ENCODE data around the gene PVR. TPM values are rescaled to one million over a fixed set of nuclear protein-coding genes. Genes with fewer than 3 reads are reported as not detected.

The PVR gene
- total and polyA plus RNA-seq, 4 donors, result 11.4 to 49.0 (median 32.1) TPM

- Histone ChIP-seq H3K9me3 (ENCODE audit: control insufficient read depth in 4 of 4, low read length in 3 of 4) (peaks cover 0 to 3% (median 0%) of the 10 kb centered on the region in 4 donors), H3K4me1 (ENCODE audit: control insufficient read depth in 4 of 4, insufficient read depth in 4 of 4, low read length in 3 of 4) (no peaks in the 10 kb centered on the region), H3K4me3 (ENCODE audit: low read depth in 1 of 3, low read length in 3 of 3) (no peak overlapping the region), H3K27me3 (ENCODE audit: control insufficient read depth in 4 of 4, insufficient read depth in 4 of 4, low read length in 3 of 4) (no peaks in the 10 kb centered on the region), H3K27ac (ENCODE audit: low read depth in 1 of 2, low read length in 2 of 2) (no peak overlapping the region), H3K9ac (ENCODE audit: low read depth in 1 of 2, low read length in 2 of 2) (no peak overlapping the region), H3K36me3 (ENCODE audit: control insufficient read depth in 4 of 4, insufficient read depth in 3 of 4, low read depth in 1 of 4, low read length in 3 of 4) (peaks cover 0 to 6% (median 4%) of the 10 kb centered on the region in 4 donors)
- 73% methylated on average over 14 of the region's 14 CpGs for WGBS
- TF ChIP-seq FOXA1 (IDR thresholded peaks at IDR 0.05) (no peak), NR2F2 (IDR thresholded peaks at IDR 0.05) (no peak), GABPA (IDR thresholded peaks at IDR 0.05 in 1 of 2, conservative IDR thresholded peaks at IDR 0.05 in 1 of 2) (no peak), CTCF (IDR thresholded peaks at IDR 0.05; ENCODE audit: low read depth, low read length, missing input control) (no peak), YY1 (IDR thresholded peaks at IDR 0.05) (no peak), HNF4A (conservative IDR thresholded peaks at IDR 0.05) (no peak), REST (IDR thresholded peaks at IDR 0.05) (no peak), HNF4G (IDR thresholded peaks at IDR 0.05) (no peak), EGR1 (IDR thresholded peaks at IDR 0.05; ENCODE audit: low read depth in 2 of 2) (no peak), SP1 (IDR thresholded peaks at IDR 0.05) (no peak), RAD21 (IDR thresholded peaks at IDR 0.05) (no peak)
- TF ChIP-seq, protein P1, sequence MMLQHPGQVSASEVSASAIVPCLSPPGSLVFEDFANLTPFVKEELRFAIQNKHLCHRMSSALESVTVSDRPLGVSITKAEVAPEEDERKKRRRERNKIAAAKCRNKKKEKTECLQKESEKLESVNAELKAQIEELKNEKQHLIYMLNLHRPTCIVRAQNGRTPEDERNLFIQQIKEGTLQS (IDR thresholded peaks at IDR 0.05), result no peak
- TF ChIP-seq, protein P2, sequence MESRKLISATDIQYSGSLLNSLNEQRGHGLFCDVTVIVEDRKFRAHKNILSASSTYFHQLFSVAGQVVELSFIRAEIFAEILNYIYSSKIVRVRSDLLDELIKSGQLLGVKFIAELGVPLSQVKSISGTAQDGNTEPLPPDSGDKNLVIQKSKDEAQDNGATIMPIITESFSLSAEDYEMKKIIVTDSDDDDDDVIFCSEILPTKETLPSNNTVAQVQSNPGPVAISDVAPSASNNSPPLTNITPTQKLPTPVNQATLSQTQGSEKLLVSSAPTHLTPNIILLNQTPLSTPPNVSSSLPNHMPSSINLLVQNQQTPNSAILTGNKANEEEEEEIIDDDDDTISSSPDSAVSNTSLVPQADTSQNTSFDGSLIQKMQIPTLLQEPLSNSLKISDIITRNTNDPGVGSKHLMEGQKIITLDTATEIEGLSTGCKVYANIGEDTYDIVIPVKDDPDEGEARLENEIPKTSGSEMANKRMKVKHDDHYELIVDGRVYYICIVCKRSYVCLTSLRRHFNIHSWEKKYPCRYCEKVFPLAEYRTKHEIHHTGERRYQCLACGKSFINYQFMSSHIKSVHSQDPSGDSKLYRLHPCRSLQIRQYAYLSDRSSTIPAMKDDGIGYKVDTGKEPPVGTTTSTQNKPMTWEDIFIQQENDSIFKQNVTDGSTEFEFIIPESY (IDR thresholded peaks at IDR 0.05), result no peak
- DNase-seq (ENCODE audit: low spot score), result no peak
Observed at GRCh38 chr19:44710483-44710882, 66.8 kb downstream of the PVR start.

DNA sequence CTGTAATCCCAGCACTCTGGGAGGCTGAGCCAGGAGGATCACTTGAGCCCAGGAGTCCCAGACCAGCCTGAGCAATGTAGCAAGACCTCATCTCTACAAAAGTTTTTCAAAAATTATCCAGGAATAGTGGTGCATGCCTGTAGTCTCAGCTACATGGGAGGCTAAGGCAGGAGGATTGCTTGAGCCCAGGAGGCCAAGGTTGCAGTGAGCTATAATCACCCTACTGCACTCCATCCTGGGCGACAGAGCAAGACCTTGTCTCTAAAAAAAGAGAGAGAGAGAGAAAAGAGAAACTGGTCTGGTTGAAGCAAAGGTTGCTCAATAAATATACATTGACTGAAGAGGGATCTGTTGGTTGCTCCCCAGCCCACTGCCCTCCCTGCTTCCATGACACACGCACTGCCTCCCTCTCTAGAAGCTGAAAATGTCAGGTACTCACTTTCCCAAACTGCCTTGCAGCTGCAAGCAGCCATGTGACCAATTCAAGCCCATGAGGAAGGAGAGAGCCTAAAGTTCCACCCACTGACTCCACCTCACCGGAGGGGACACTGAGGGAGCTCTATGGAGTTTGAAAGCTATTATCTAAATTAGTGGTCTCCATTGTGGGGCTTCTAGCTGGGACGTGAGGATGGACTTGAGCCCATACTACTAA, 69.3 kb downstream of the PVR start:
- H3K36me3 ChIP-seq (ENCODE audit: control insufficient read depth in 4 of 4, insufficient read depth in 3 of 4, low read depth in 1 of 4, low read length in 3 of 4), result peaks cover 0 to 6% (median 4%) of the 10 kb centered on the region in 4 donors
- no peaks in the 10 kb centered on the region for H3K27me3 ChIP-seq (ENCODE audit: control insufficient read depth in 4 of 4, insufficient read depth in 4 of 4, low read length in 3 of 4)
- WGBS, result 77% methylated on average over 4 of the region's 4 CpGs
- no peak overlapping the region for H3K9ac ChIP-seq (ENCODE audit: low read depth in 1 of 2, low read length in 2 of 2)
- H3K27ac ChIP-seq (ENCODE audit: low read depth in 1 of 2, low read length in 2 of 2), result no peak overlapping the region
- H3K4me1 ChIP-seq (ENCODE audit: control insufficient read depth in 4 of 4, insufficient read depth in 4 of 4, low read length in 3 of 4), result peaks cover 0 to 6% (median under 1%) of the 10 kb centered on the region in 4 donors
- peaks cover 0 to 3% (median 0%) of the 10 kb centered on the region in 4 donors for H3K9me3 ChIP-seq (ENCODE audit: control insufficient read depth in 4 of 4, low read length in 3 of 4)
- H3K4me3 ChIP-seq (ENCODE audit: low read depth in 1 of 3, low read length in 3 of 3), result no peak overlapping the region
- TF ChIP-seq RXRA (IDR thresholded peaks at IDR 0.05) (no peak), FOXA2 (IDR thresholded peaks at IDR 0.05) (no peak), JUND (IDR thresholded peaks at IDR 0.05) (no peak), SP1 (IDR thresholded peaks at IDR 0.05) (no peak), HNF4G (IDR thresholded peaks at IDR 0.05) (no peak), REST (IDR thresholded peaks at IDR 0.05) (no peak)
- TF ChIP-seq, protein P2 (IDR thresholded peaks at IDR 0.05), result no peak
- TF ChIP-seq, protein P3, sequence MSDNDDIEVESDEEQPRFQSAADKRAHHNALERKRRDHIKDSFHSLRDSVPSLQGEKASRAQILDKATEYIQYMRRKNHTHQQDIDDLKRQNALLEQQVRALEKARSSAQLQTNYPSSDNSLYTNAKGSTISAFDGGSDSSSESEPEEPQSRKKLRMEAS (IDR thresholded peaks at IDR 0.05), result no peak
- no peak for DNase-seq (ENCODE audit: low spot score)

All from liver (tissue), 9 donors.